Hepatic stellate cell (primary cell): ENCODE measurements around the gene NPPA.
"Not testable (repeated sequence)": the region's sequence is repeated elsewhere in the genome, so short reads cannot be mapped to it uniquely, and the experiment has no call there.

ENCODE experiments used
- DNase-seq: peaks from one replicate; pipeline ENCODE4 v3.0.0; 2011; ENCODE audit warnings: low spot score

The NPPA gene

GRCh38 chr1:11847667-11848372 lies at the start of gene NPPA:
Gene NPPA (minus strand): TSS chr1:11847783. CDS start chr1:11847684, 99 bp downstream.
- DNase-seq: no peak

- not testable (repeated sequence) for DNase-seq
Measured at GRCh38 chr1:11894501-11894900, 46.9 kb upstream of the NPPA start.

GRCh38 chr1:11893907-11894251 lies 46.3 kb upstream of the NPPA start:
- peak; percentile 81 for DNase-seq

DNA sequence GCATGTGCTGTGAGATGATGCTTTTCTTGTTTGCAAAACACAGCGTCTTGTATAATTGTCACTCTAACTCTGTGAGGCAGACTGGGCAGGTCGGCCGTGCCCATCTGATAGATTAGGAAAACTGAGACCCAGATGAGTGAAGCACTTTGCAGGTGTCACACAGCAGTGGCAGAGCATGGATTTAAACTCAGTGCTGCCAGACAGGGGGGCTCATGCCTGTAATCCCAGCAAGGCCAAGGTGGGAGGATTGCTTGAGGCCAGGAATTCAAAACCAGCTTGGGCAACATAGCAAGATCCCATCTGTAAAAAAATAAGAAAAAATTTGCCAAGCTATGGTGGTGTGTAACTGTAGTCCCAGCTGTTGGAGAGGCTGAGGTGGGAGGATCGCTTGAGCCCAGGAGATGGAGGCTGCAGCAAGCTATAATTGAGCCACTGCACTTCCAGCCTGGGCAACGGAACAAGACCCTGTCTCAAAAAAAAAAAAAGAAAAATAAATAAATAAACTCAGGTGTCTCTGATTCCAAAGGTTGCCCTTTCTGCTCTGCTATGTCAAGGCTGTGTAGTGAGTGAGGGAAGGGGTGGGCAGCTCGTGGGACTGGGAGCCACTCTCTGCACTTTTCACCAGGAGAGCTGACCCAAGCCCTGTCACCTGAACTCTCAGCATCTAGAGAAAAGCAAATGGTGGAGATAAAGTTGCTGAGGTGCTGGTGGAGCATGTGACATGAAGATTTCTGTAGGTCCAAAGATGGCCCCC lies 44.0 kb upstream of the NPPA start:
- no peak for DNase-seq

DNA sequence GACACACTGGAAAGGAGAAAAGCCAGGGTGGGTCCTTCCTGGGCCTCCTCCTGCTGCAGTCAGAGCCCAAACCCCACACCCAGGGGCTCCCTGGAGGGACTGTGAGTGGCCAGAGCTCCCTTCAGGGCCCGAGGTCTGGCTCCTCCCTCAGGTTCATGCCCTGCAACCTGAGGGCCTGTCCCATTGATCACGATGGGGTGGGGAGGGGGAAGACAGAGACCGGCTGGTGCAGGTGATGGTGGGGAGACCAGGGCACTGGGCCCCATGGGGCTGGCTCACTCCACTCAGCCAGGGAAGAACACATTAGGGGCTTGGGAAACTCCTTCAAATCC lies 41.3 kb upstream of the NPPA start:
- no peak for DNase-seq

- no peak for DNase-seq
Measured at GRCh38 chr1:11888206-11888876, 40.8 kb upstream of the NPPA start.

GRCh38 chr1:11887666-11888007 lies 40.1 kb upstream of the NPPA start:
- no peak for DNase-seq

GRCh38 chr1:11886986-11887665 lies 39.5 kb upstream of the NPPA start:
- no peak for DNase-seq

GRCh38 chr1:11885916-11886315 lies 38.3 kb upstream of the NPPA start:
- no peak for DNase-seq

GRCh38 chr1:11882814-11883538 lies 35.4 kb upstream of the NPPA start:
- no peak for DNase-seq

- no peak for DNase-seq
Measured at GRCh38 chr1:11881749-11882441, 34.3 kb upstream of the NPPA start.

DNA sequence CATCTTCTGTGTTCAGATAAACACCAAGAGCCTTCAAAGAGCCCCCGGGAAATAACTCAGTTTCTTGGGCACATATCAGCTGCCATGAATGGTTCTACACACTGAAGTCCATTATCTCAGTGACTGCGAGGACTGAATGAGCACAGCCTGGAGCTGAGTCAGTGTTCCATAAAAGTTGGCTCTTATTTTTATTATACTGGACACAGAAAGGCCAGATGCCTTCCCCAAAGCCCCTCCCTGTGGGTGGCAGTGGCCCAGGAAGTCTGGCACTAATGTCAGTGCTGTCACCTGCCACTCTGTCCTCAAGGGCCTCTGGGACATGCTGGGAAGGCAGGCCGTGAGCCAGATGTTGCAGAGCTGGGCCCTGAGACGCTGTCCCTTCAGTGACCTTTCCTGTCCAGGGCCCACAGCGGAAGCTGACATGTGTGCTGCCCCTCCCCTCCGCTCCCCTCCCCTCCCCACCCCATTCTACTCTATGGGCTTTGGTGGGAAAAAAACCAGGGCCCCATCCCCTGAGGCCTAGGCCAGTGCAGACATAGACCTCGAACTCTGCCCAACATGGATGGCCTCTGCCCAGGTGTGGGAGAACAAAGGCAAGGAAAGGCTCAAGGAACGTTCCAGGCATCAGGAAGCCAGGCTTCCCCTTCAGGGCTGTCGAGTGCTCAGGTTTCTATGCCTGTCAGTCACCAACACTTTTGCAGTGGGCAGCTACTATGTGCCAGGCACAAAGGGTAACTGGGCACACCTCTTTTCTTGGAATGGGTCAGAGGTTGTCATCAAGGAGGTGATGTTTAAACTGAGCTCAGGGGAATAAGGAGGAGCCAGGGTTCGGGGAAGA lies 33.5 kb upstream of the NPPA start:
- no peak for DNase-seq

DNA sequence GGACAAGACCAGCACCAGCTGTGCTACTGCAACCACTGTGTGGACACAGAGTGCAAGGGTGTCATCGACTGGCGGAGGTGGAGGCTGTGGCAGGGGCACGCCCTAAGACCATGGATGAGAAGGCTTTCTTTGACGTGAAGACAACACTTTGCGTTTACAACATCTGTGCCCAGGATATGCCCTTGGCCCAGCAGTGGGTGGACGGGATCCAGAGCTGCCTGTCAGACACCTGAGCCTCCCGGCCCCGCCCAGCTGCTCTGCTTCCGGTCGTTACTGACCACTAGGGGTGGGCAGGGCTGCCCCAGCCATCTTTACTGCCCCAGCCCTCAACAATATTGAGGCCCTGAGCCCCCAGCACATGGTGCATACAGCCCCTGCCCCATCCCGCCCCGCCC lies 32.6 kb upstream of the NPPA start:
- no peak for DNase-seq

DNA sequence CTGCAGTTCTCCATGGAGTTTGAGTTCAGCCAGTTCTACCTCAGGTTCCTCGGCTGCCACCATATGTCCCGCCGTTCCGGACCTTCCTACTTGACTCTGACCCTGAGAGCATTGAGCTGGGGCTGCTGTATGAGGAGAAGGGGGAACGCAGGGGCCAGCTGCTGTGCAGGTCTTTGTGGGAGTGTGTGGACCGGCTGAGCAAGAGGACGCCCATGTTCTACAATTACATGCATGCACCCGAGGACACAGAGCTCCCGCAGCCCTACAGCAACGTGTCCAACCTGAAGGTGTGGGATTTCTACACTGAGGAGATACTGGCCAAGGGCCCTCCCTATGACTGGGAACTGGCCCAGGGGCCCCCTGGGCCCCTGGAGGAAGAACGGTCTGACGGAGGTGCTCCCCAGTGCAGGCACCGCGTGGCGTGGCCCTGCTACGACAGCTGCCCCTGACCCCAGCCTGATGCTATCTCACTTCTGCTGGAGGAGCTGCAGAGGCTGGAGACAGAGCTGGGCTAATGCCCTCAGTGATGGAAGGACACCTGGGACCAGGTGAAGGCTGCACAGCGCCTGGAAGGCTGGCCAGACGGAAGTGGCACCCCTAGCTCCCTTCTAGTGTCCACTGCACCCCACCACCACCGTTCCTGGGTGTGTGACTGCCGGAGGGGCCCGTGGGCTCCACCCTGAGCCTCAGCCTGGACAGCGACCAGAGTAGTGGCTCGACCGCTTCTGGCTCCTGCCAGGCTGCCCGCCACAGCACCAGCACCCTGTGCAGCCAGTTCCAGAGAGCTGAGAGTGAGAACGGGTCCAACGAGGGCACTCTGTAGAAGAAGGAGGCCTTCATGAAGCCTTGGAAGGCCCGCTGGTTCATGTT lies 32.0 kb upstream of the NPPA start:
- DNase-seq: no peak

- DNase-seq: no peak
Measured at GRCh38 chr1:11878891-11879190, 31.3 kb upstream of the NPPA start.

DNA sequence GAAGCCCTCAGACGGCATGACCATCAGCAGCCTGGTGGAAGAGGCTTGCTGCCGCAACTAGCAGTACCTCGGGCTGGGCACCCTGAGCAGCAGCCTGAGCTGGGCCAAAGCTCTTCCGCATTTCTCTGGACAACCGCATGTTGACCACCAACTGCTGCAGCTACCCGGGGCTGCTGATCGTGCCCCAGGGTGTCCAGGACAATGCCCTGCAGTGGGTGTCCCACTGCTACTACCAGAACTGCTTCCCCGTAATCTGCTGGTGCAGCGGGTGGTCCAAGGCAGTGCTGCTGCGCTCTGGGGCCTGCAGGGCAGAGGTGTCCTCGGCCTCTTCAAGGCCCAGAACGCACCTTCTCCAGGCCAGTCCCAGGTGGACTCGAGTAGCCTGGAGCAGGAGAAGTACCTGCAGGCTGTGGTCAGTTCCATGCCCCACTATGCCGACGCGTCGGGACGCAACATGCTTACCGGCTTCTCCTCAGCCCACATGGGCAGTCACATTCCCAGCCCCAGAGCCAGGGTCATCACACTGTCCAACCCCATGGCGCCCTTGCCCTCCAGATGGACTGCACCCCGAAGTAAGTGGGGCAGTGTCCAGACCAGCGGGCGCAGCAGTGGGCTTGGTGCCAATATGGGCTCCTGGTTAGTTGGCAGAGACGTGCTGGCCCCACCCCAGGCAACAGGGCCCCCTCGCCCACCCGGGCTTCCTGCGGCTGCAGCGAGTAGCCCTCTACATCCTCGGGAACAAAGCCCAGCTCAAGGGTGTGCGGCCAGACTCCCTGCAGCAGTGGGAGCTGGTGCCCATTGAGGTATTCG lies 30.7 kb upstream of the NPPA start:
- no peak for DNase-seq

GRCh38 chr1:11877074-11877473 lies 29.5 kb upstream of the NPPA start:
- no peak for DNase-seq

- DNase-seq: no peak
Measured at GRCh38 chr1:11875094-11875493, 27.5 kb upstream of the NPPA start.

DNA sequence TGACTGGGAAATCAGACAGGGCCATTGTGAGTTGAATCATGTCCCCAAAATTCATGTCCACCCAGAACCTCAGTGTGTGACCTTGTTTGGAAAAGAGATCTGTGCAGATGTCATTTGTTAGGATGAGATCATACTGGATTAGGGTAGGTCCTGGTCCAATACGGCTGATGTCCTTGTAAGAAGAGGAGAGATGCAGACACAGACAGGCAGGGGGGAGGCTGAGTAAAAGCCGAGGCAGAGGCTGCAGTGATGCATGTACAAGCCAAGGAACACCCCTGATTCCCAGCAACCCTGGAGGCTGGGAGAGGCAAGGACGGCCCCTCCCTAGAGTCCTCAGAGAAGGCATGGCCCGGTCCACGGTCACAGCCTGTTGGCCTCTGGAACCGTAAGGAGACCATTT lies 27.0 kb upstream of the NPPA start:
- DNase-seq: no peak
